Forelimb muscle (tissue), 1 donor: ENCODE measurements around the gene NHSL1. TPM values are rescaled to one million over a fixed set of nuclear protein-coding genes. Genes with fewer than 3 reads are reported as not detected.

ENCODE experiments used
- DNase-seq: peaks from one replicate; pipeline ENCODE4 v3.0.0-alpha.2; 2013; ENCODE audit warnings: low read depth
- polyA plus RNA-seq: library from polyadenylated mRNA; unstranded; fragments of 120-200 nt; gene quantifications from one replicate; pipeline ENCODE4 v1.2.1, GENCODE V29; 2013; ENCODE audit not compliant: insufficient read length

Gene NHSL1
- polyA plus RNA-seq: 23.6 TPM

GRCh38 chr6:138499303-138500018, at the start of gene NHSL1:
TSS of gene NHSL1 (minus strand) at chr6:138499494. CDS start at chr6:138499290, 204 bp downstream.
- no peak for DNase-seq

- DNase-seq: no peak
These were observed 47.5 kb upstream of the NHSL1 start for GRCh38 chr6:138546733-138547185.

GRCh38 chr6:138545621-138545980, 46.3 kb upstream of the NHSL1 start:
- DNase-seq: no peak

- no peak for DNase-seq
These were observed 45.2 kb upstream of the NHSL1 start for GRCh38 chr6:138544501-138544900.

- DNase-seq: no peak
These were observed 44.4 kb upstream of the NHSL1 start for GRCh38 chr6:138543657-138544056.

GRCh38 chr6:138541823-138542481, 42.7 kb upstream of the NHSL1 start:
- DNase-seq: no peak

GRCh38 chr6:138540468-138540867, 41.2 kb upstream of the NHSL1 start:
- no peak for DNase-seq

GRCh38 chr6:138539876-138540275, 40.6 kb upstream of the NHSL1 start:
- no peak for DNase-seq

GRCh38 chr6:138538390-138539031, 39.2 kb upstream of the NHSL1 start:
- no peak for DNase-seq

GRCh38 chr6:138537106-138537505, 37.8 kb upstream of the NHSL1 start:
- peak; percentile 84 for DNase-seq

- no peak for DNase-seq
These were observed 36.6 kb upstream of the NHSL1 start for GRCh38 chr6:138535728-138536455.

- no peak for DNase-seq
These were observed 34.4 kb upstream of the NHSL1 start for GRCh38 chr6:138533667-138534066.

- no peak for DNase-seq
These were observed 32.1 kb upstream of the NHSL1 start for GRCh38 chr6:138531387-138531786.

- DNase-seq: no peak
These were observed 30.2 kb upstream of the NHSL1 start for GRCh38 chr6:138529478-138529877.

- no peak for DNase-seq
These were observed 29.7 kb upstream of the NHSL1 start for GRCh38 chr6:138528956-138529355.

- no peak for DNase-seq
These were observed 28.8 kb upstream of the NHSL1 start for GRCh38 chr6:138528137-138528536.

GRCh38 chr6:138527411-138528088, 28.3 kb upstream of the NHSL1 start:
- no peak for DNase-seq

GRCh38 chr6:138526822-138527235, 27.5 kb upstream of the NHSL1 start:
- DNase-seq: no peak

GRCh38 chr6:138525355-138525754, 26.1 kb upstream of the NHSL1 start:
- DNase-seq: no peak

- DNase-seq: no peak
These were observed 25.2 kb upstream of the NHSL1 start for GRCh38 chr6:138524526-138524925.
